Right lobe of liver (tissue), 4 donors: Measurements from ENCODE around the gene HIP1R.

Experiments used
- POLR2A ChIP-seq: fragments of 450-650 bp; IDR thresholded peaks from one replicate; pipeline ENCODE4 v1.6.1; 2017; ENCODE audit warnings: antibody characterized with exemption, mild to moderate bottlenecking
- TF ChIP-seq, protein P1 (sequence below), 4 donors: fragments of 200-600 bp in 3 of 4; fragments of 450-650 bp in 1 of 4; IDR thresholded peaks; one replicate each; pipeline versions ENCODE4 v1.5.1 to v1.8.0; 2016 to 2022; ENCODE audit warnings: antibody characterized with exemption in 4 of 4, mild to moderate bottlenecking in 2 of 4
- donor health status: DM: no; HTN: no; CAD: no.
- donor health status: DM: no; HTN: no; CAD: no.
- donor health status: DM: no; HTN: yes; CAD: no.

DNA sequence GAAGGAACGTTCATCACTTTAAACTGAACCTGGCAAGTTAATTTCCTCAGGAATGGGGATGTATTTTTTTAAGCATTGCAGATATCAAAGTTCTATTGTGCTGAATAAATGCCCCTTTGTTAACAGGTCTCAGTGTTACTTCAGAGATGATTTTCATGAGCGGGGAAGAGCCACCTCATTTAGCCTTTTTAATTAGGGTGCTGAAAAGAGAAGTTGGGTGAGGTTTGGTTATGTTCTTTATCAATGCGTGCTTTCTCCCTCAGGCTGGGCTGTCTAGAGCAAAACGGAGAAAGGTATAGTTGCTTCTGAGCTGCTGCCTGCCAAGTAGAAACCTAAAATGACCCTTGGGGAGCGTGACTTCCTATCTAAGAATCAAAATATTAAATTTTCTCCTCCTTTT, 8.0 kb upstream of the HIP1R start:
- TF ChIP-seq, protein P1, sequence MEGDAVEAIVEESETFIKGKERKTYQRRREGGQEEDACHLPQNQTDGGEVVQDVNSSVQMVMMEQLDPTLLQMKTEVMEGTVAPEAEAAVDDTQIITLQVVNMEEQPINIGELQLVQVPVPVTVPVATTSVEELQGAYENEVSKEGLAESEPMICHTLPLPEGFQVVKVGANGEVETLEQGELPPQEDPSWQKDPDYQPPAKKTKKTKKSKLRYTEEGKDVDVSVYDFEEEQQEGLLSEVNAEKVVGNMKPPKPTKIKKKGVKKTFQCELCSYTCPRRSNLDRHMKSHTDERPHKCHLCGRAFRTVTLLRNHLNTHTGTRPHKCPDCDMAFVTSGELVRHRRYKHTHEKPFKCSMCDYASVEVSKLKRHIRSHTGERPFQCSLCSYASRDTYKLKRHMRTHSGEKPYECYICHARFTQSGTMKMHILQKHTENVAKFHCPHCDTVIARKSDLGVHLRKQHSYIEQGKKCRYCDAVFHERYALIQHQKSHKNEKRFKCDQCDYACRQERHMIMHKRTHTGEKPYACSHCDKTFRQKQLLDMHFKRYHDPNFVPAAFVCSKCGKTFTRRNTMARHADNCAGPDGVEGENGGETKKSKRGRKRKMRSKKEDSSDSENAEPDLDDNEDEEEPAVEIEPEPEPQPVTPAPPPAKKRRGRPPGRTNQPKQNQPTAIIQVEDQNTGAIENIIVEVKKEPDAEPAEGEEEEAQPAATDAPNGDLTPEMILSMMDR (IDR thresholded peaks at IDR 0.05), result no peak
- TF ChIP-seq POLR2A, result no peak
